Tibial nerve (tissue), 4 donors: ENCODE measurements around the gene FAM124B. TPM values are rescaled to one million over a fixed set of nuclear protein-coding genes. Genes with fewer than 3 reads are reported as not detected.

Experiments
- DNase-seq, 2 donors: peaks; one replicate each; pipeline ENCODE4 v3.0.0-alpha.2; 2019; ENCODE audit warnings: low spot score in 2 of 2
- H3K27ac ChIP-seq, 4 donors: fragments of 200-600 bp; sonication (generic) in 3 of 4; one replicate each; pipeline ENCODE4 v1.5.1; 2017 to 2019; ENCODE audit warnings: mild to moderate bottlenecking in 1 of 4
- H3K27me3 ChIP-seq, 2 donors: fragments of 200-600 bp; sonication (generic) in 1 of 2; one replicate each; pipeline versions ENCODE4 v1.5.1 to v1.6.0; 2017 to 2019
- H3K36me3 ChIP-seq, 3 donors: fragments of 200-600 bp; sonication (generic); one replicate each; pipeline ENCODE4 v1.5.1; 2018 to 2019
- H3K4me1 ChIP-seq, 4 donors: fragments of 200-600 bp; sonication (generic) in 3 of 4; one replicate each; pipeline ENCODE4 v1.5.1; 2017 to 2019
- H3K4me3 ChIP-seq, 4 donors: fragments of 200-600 bp; sonication (generic) in 3 of 4; one replicate each; pipeline ENCODE4 v1.5.1; 2017 to 2019; ENCODE audit warnings: mild to moderate bottlenecking in 1 of 4, moderate library complexity in 1 of 4
- H3K9me3 ChIP-seq, 4 donors: fragments of 200-600 bp; sonication (generic) in 3 of 4; one replicate each; pipeline ENCODE4 v1.5.1; 2017 to 2019
- CTCF ChIP-seq, 5 experiments: fragments of 200-600 bp in 3 of 5; fragments of 450-650 bp in 2 of 5; sonication (generic) in 3 of 5; IDR thresholded peaks; one replicate each; pipeline ENCODE4 v1.5.1; 2016 to 2019; ENCODE audit warnings: antibody characterized with exemption in 5 of 5, mild to moderate bottlenecking in 3 of 5, moderate library complexity in 2 of 5
- EP300 ChIP-seq, 2 donors: sonication (generic); formaldehyde crosslinking; IDR thresholded peaks; one replicate each; pipeline ENCODE4 v1.6.1; 2017; ENCODE audit warnings: antibody characterized with exemption in 2 of 2, mild to moderate bottlenecking in 1 of 2
- POLR2A ChIP-seq, 2 donors: fragments of 450-650 bp; IDR thresholded peaks; one replicate each; pipeline ENCODE4 v1.6.1; 2017; ENCODE audit warnings: antibody characterized with exemption in 2 of 2, mild to moderate bottlenecking in 2 of 2, moderate library complexity in 2 of 2
- WGBS, 2 donors: methylation state at CpG; one replicate each; pipeline ENCODE4 v1.1.5; 2018; 5-methylcytosine and 5-hydroxymethylcytosine counted together
- total RNA-seq, 4 donors: library from RNA; depleted of rRNA; stranded (reverse); fragments of >200 nt; gene quantifications; one replicate each; pipeline ENCODE4 v1.1.0, GENCODE V29; 2016

Gene FAM124B
- total RNA-seq, 4 donors from 2014 or later: 0.84 to 12.3 (median 5.9) TPM

GRCh38 chr2:224408676-224409075, 6.8 kb upstream of the FAM124B start:
- WGBS, 2 donors: 58% methylated on average over 2 of the region's 2 CpGs
- Histone ChIP-seq H3K4me1 (peaks cover 0 to 3% (median 0%) of the 10 kb centered on the region in 4 donors), H3K27ac (no peak overlapping the region), H3K27me3 (no peaks in the 10 kb centered on the region), H3K36me3 (no peaks in the 10 kb centered on the region), H3K4me3 (no peak overlapping the region), H3K9me3 (peaks cover 0 to 8% (median 0%) of the 10 kb centered on the region in 4 donors)
- DNase-seq: no peak
- TF ChIP-seq CTCF (IDR thresholded peaks at IDR 0.05): no peak
- no peak for TF ChIP-seq EP300 (IDR thresholded peaks at IDR 0.05)
- TF ChIP-seq POLR2A (IDR thresholded peaks at IDR 0.05): no peak

GRCh38 chr2:224407241-224407701, 5.4 kb upstream of the FAM124B start:
- no peak overlapping the region for H3K27ac ChIP-seq

GRCh38 chr2:224405841-224406370, 4.0 kb upstream of the FAM124B start:
- no peak for DNase-seq
- no peak overlapping the region for H3K27ac ChIP-seq
- 87 to 89% methylated on average over 4 of the region's 4 CpGs for WGBS, 2 donors

More at GRCh38 chr2:224407241-224407701, 5.4 kb upstream of the FAM124B start:
- Histone ChIP-seq H3K36me3 (no peaks in the 10 kb centered on the region), H3K9me3 (peaks cover 0 to 8% (median 0%) of the 10 kb centered on the region in 4 donors), H3K27me3 (no peaks in the 10 kb centered on the region), H3K4me1 (peaks cover 0 to 4% (median 0%) of the 10 kb centered on the region in 4 donors), H3K4me3 (no peak overlapping the region)
- TF ChIP-seq EP300 (IDR thresholded peaks at IDR 0.05): peak in 1 of 2 donors; percentile 59
- TF ChIP-seq CTCF (IDR thresholded peaks at IDR 0.05): no peak
- 54 to 63% methylated on average over 5 of the region's 5 CpGs for WGBS, 2 donors
- no peak for DNase-seq

GRCh38 chr2:224405412-224405811, 3.5 kb upstream of the FAM124B start:
- WGBS, 2 donors: 71 to 83% methylated on average over 3 of the region's 3 CpGs
- no peak for TF ChIP-seq CTCF (IDR thresholded peaks at IDR 0.05)
- no peak for TF ChIP-seq EP300 (IDR thresholded peaks at IDR 0.05)
- no peak for TF ChIP-seq POLR2A (IDR thresholded peaks at IDR 0.05)

More at GRCh38 chr2:224405841-224406370, 4.0 kb upstream of the FAM124B start:
- H3K27me3 ChIP-seq: no peaks in the 10 kb centered on the region
- H3K36me3 ChIP-seq: no peaks in the 10 kb centered on the region
- peaks cover 0 to 8% (median 0%) of the 10 kb centered on the region in 4 donors for H3K9me3 ChIP-seq
- TF ChIP-seq CTCF (IDR thresholded peaks at IDR 0.05) (no peak), POLR2A (IDR thresholded peaks at IDR 0.05) (no peak), EP300 (IDR thresholded peaks at IDR 0.05) (no peak)
- H3K4me1 ChIP-seq: peaks cover 0 to 11% (median 0%) of the 10 kb centered on the region in 4 donors
- no peak overlapping the region for H3K4me3 ChIP-seq

GRCh38 chr2:224404796-224405195, 2.9 kb upstream of the FAM124B start:
- H3K4me3 ChIP-seq: no peak overlapping the region
- H3K4me1 ChIP-seq: peaks cover 0 to 11% (median 0%) of the 10 kb centered on the region in 4 donors
- no peaks in the 10 kb centered on the region for H3K36me3 ChIP-seq
- H3K27me3 ChIP-seq: no peaks in the 10 kb centered on the region
- no peak overlapping the region for H3K27ac ChIP-seq
- 58 to 63% methylated on average over 5 of the region's 5 CpGs for WGBS, 2 donors
- peaks cover 0 to 8% (median 0%) of the 10 kb centered on the region in 4 donors for H3K9me3 ChIP-seq
- TF ChIP-seq EP300 (IDR thresholded peaks at IDR 0.05) (no peak), CTCF (IDR thresholded peaks at IDR 0.05) (no peak), POLR2A (IDR thresholded peaks at IDR 0.05) (no peak)
- no peak for DNase-seq

More at GRCh38 chr2:224405412-224405811, 3.5 kb upstream of the FAM124B start:
- H3K4me1 ChIP-seq: peaks cover 0 to 11% (median 0%) of the 10 kb centered on the region in 4 donors
- H3K27me3 ChIP-seq: no peaks in the 10 kb centered on the region
- H3K9me3 ChIP-seq: peaks cover 0 to 8% (median 0%) of the 10 kb centered on the region in 4 donors
- no peak for DNase-seq
- no peaks in the 10 kb centered on the region for H3K36me3 ChIP-seq
- no peak overlapping the region for H3K4me3 ChIP-seq
- H3K27ac ChIP-seq: no peak overlapping the region
